ENCODE results near the gene ENOSF1. TPM values are rescaled to one million over a fixed set of nuclear protein-coding genes. Genes with fewer than 3 reads are reported as not detected.

Gene ENOSF1
- total and polyA plus RNA-seq, 2 of the 13 experiments (the other 11 are each of a cell fraction or from before 2014, with no cell fraction given), result 37.6 to 40.1 TPM

GRCh38 chr18:688323-688722 lies 24.1 kb downstream of the ENOSF1 start:
- ChIA-PET POLR2A (no interaction called here), CTCF (ENCODE audit: low intra/inter-chr PET ratio, low total read pairs) (no interaction called here)
- in situ Hi-C loops (cut with HindIII; ENCODE audit: extremely low pct_ligation_motif_present, low pct_unique_long_range_greater_than_20kb), result no loop called here
- TF ChIP-seq ZNF670 (CRISPR knock-in tag; IDR thresholded peaks at IDR 0.05; ENCODE audit: borderline replicate concordance), result no peak
- Histone ChIP-seq H2AFZ (ENCODE audit: low read length) (no peak overlapping the region), H3K4me2 (ENCODE audit: low read depth, low read length) (no peak overlapping the region), H3K4me3 (replicated peaks in 1 of 3; ENCODE audit: insufficient read depth in 1 of 3, low read depth in 2 of 3, low read length in 3 of 3) (no peak overlapping the region), H3K36me3 (replicated peaks in 1 of 2; ENCODE audit: control insufficient read depth in 1 of 2, insufficient read depth in 2 of 2, low read length in 2 of 2) (peaks cover 27 to 61% of the 10 kb centered on the region in 2 experiments), H4K20me1 (ENCODE audit: insufficient read depth, low read length) (peaks cover 3% of the 10 kb centered on the region; the same call in 1 of the 2 replicates), H3K27me3 (ENCODE audit: control insufficient read depth in 1 of 2, insufficient read depth in 2 of 2, low read length in 2 of 2) (no peaks in the 10 kb centered on the region), H3K27ac (ENCODE audit: extremely low read length, insufficient read depth, low read length) (no peak overlapping the region), H3K9me3 (ENCODE audit: low read length) (no peaks in the 10 kb centered on the region), H3K79me2 (ENCODE audit: insufficient read depth, low read length) (no peaks in the 10 kb centered on the region), H3K4me1 (ENCODE audit: insufficient read depth, low read length) (peaks cover 18% of the 10 kb centered on the region), H3K9ac (ENCODE audit: insufficient read depth, low read depth, low read length) (no peak overlapping the region)
- 87% methylated on average over 5 of the region's 5 CpGs for WGBS (ENCODE audit: low lambda C conversion rate)
- DNase-seq (ENCODE audit: low spot score) (no peak), ATAC-seq (no peak), FAIRE-seq (no peak)
- intact Hi-C loops (cut with micrococcal nuclease; ENCODE audit: unreplicated experiment), result no loop called here
- BruUV-seq (replicated peaks), result no TSS peak

DNA sequence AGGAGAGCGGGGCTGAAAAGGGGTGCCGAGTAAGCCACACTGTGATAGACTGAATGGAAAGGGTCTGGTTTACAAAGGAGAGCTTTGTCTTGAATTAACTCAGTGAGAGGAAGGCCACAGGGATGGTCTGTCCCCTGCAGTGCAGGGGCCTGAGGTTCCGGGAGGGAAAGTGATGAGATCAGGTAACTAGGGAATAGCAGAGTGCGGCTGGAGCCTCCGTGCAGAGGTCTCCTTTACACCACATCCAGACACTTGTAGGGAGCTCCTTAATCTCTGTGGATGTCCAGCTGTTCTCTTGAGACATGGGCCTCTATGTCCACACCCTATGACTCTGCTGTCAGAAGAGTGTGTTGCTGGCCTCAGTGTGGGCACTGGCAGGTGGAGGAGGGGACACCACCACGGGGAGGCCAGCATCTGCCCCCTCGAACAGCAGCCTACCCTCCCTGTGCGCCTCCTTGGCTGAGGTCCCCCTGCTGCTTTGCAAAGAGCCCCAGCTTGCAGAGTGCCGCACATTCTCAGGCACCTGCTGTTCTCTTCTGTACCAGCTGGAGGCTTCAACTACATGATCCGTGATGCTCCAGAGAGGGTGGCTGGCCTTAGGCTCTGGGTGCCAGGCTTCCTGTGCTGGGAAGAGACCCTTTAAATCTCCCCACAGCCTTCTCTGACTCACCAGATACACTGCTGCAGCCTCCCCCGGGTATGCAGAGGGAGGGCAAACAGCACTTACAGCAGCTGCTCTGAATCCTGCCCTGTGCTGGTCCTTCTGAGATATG lies 25.9 kb downstream of the ENOSF1 start:
- Histone ChIP-seq H3K9ac (ENCODE audit: insufficient read depth, low read depth, low read length) (no peak overlapping the region), H3K27ac (ENCODE audit: extremely low read length, insufficient read depth, low read length) (no peak overlapping the region), H3K9me3 (ENCODE audit: low read length) (no peaks in the 10 kb centered on the region), H4K20me1 (ENCODE audit: insufficient read depth, low read length) (peaks cover 5% of the 10 kb centered on the region; the same call in 1 of the 2 replicates), H3K4me3 (replicated peaks in 1 of 3; ENCODE audit: insufficient read depth in 1 of 3, low read depth in 2 of 3, low read length in 3 of 3) (no peak overlapping the region), H3K36me3 (replicated peaks in 1 of 2; ENCODE audit: control insufficient read depth in 1 of 2, insufficient read depth in 2 of 2, low read length in 2 of 2) (peaks cover 26 to 54% of the 10 kb centered on the region in 2 experiments), H3K4me2 (ENCODE audit: low read depth, low read length) (no peak overlapping the region), H3K4me1 (ENCODE audit: insufficient read depth, low read length) (peaks cover 31% of the 10 kb centered on the region), H3K27me3 (ENCODE audit: control insufficient read depth in 1 of 2, insufficient read depth in 2 of 2, low read length in 2 of 2) (no peaks in the 10 kb centered on the region), H3K79me2 (ENCODE audit: insufficient read depth, low read length) (no peaks in the 10 kb centered on the region), H2AFZ (ENCODE audit: low read length) (no peak overlapping the region)
- intact Hi-C loops (cut with micrococcal nuclease; ENCODE audit: unreplicated experiment), result no loop called here
- ChIA-PET POLR2A (no interaction called here), CTCF (ENCODE audit: low intra/inter-chr PET ratio, low total read pairs) (no interaction called here)
- ATAC-seq (peak; percentile 18; the same call in 1 of the 3 replicates), FAIRE-seq (no peak), DNase-seq (ENCODE audit: low spot score) (no peak)
- in situ Hi-C loops (cut with HindIII; ENCODE audit: extremely low pct_ligation_motif_present, low pct_unique_long_range_greater_than_20kb), result no loop called here
- 90% methylated on average over 6 of the region's 11 CpGs for WGBS (ENCODE audit: low lambda C conversion rate)
- BruUV-seq (replicated peaks), result no TSS peak
- TF ChIP-seq ZNF530 (CRISPR knock-in tag; IDR thresholded peaks at IDR 0.05; ENCODE audit: low read depth) (no peak), ZFP41 (CRISPR knock-in tag; IDR thresholded peaks at IDR 0.05; ENCODE audit: borderline replicate concordance) (no peak)

All from HepG2 (cell line).